CD4-positive, alpha-beta memory T cell (primary cell): ENCODE measurements around the gene TAOK2. TPM values are rescaled to one million over a fixed set of nuclear protein-coding genes. Genes with fewer than 3 reads are reported as not detected.

Experiments
- CTCF ChIA-PET: fragments of 350-600 bp; sonication (Branson Sonifier 250); formaldehyde crosslinking; loops from one replicate; lab custom pipeline; 2021; ENCODE audit warnings: inconsistent platforms; ENCODE audit not compliant: partially characterized antibody; lab: Charles Lee
- POLR2A ChIA-PET: fragments of 350-600 bp; sonication (Branson Sonifier 250); formaldehyde crosslinking; loops from one replicate; lab custom pipeline; 2021; ENCODE audit not compliant: partially characterized antibody; lab: Charles Lee
- DNase-seq, 5 donors: peaks; one replicate each; pipeline versions ENCODE4 v3.0.0 to v3.0.0-alpha.2; 2020 to 2022; ENCODE audit warnings: mixed read lengths in 1 of 5
- H3K27ac ChIP-seq: one replicate; pipeline ENCODE4 v1.7.0; 2013; ENCODE audit warnings: low read depth, low read length
- H3K27me3 ChIP-seq: 2 replicates; pipeline ENCODE4 v1.7.0; 2013; ENCODE audit warnings: mild to moderate bottlenecking, low read length, moderate library complexity; ENCODE audit not compliant: insufficient read depth
- H3K36me3 ChIP-seq: 2 replicates; pipeline ENCODE4 v1.7.0; 2013; ENCODE audit warnings: mild to moderate bottlenecking, low read length, moderate library complexity; ENCODE audit not compliant: insufficient read depth
- H3K4me1 ChIP-seq: 2 replicates; pipeline ENCODE4 v1.7.0; 2013; ENCODE audit warnings: mild to moderate bottlenecking, low read length, moderate library complexity; ENCODE audit not compliant: insufficient read depth
- H3K4me3 ChIP-seq, 2 donors: one replicate each; pipeline ENCODE4 v1.7.0; 2013; ENCODE audit warnings: low read length in 2 of 2, mild to moderate bottlenecking in 1 of 2
- H3K9me3 ChIP-seq, 2 donors: one replicate each; pipeline ENCODE4 v1.7.0; 2013; ENCODE audit warnings: low read length in 2 of 2, control low read depth in 1 of 2; ENCODE audit not compliant: control insufficient read depth in 1 of 2
- H3K27ac Mint-ChIP-seq, 7 donors: one replicate each; pipeline ENCODE4 v1.8.0; 2020 to 2021; ENCODE audit warnings: mixed read lengths in 7 of 7, mild to moderate bottlenecking in 6 of 7, inconsistent platforms in 3 of 7, moderate library complexity in 3 of 7
- H3K27me3 Mint-ChIP-seq, 2 donors: one replicate each; pipeline ENCODE4 v1.8.0; 2020 to 2021; ENCODE audit warnings: mixed read lengths in 2 of 2
- H3K36me3 Mint-ChIP-seq, 2 donors: one replicate each; pipeline ENCODE4 v1.8.0; 2020 to 2021; ENCODE audit warnings: mixed read lengths in 2 of 2, inconsistent platforms in 1 of 2, mild to moderate bottlenecking in 1 of 2
- H3K4me1 Mint-ChIP-seq, 4 donors: one replicate each; pipeline ENCODE4 v1.8.0; 2020 to 2021; ENCODE audit warnings: mixed read lengths in 4 of 4, mild to moderate bottlenecking in 1 of 4
- H3K4me3 Mint-ChIP-seq, 8 donors: one replicate each; pipeline ENCODE4 v1.8.0; 2020 to 2021; ENCODE audit warnings: mixed read lengths in 8 of 8, mild to moderate bottlenecking in 7 of 8, moderate library complexity in 6 of 8, inconsistent platforms in 3 of 8
- H3K9me3 Mint-ChIP-seq, 8 donors: one replicate each; pipeline ENCODE4 v1.8.0; 2020 to 2021; ENCODE audit warnings: mixed read lengths in 8 of 8, mild to moderate bottlenecking in 5 of 8, inconsistent platforms in 3 of 8, moderate library complexity in 1 of 8
- intact Hi-C: fragments of 100-400 bp; cut with micrococcal nuclease; formaldehyde crosslinking; loops from one replicate; pipeline ENCODE4 v1.15.1; 2023
- polyA plus RNA-seq, 2 donors: library from polyadenylated mRNA; unstranded; fragments of 300-500 nt; fragmentation: Illumina TruSeq; gene quantifications; one replicate each; pipeline ENCODE4 v1.2.3, GENCODE V29; 2021
- total RNA-seq, 2 experiments: library from RNA; stranded (reverse); gene quantifications; one replicate each; pipeline ENCODE4 v1.2.3, GENCODE V29; 2021

The TAOK2 gene
- total and polyA plus RNA-seq, 4 experiments from 2014 or later, result 1.7 to 56.0 (median 31.0) TPM

GRCh38 chr16:29975134-29975538 lies 1.5 kb downstream of the TAOK2 start:
- no peaks in the 10 kb centered on the region for H3K27me3 Mint-ChIP-seq
- peak overlapping the region; percentile 82 to 97 (median 93) for H3K4me3 Mint-ChIP-seq
- H3K36me3 Mint-ChIP-seq, result peaks cover 12 to 38% of the 10 kb centered on the region in 2 donors
- H3K27ac Mint-ChIP-seq, result peak overlapping the region; percentile 77 to 96 (median 94)
- Histone ChIP-seq H3K4me3 (peak overlapping the region; percentile 18 to 87), H3K36me3 (peaks cover 31% of the 10 kb centered on the region), H3K27me3 (no peaks in the 10 kb centered on the region), H3K9me3 (no peaks in the 10 kb centered on the region), H3K4me1 (peaks cover 36% of the 10 kb centered on the region), H3K27ac (peak overlapping the region; percentile 86)
- POLR2A ChIA-PET, result interaction anchor here (0.9 to 6.0 kb wide), 8 partner anchors 12 to 274 kb away, joined by 3 to 113 read pairs (median 9); partner anchors contain the start of genes ASPHD1, HIRIP3, INO80E and KCTD13
- peaks cover 20 to 49% (median 34%) of the 10 kb centered on the region in 4 donors for H3K4me1 Mint-ChIP-seq
- H3K9me3 Mint-ChIP-seq, result no peaks in the 10 kb centered on the region
- no peak for DNase-seq
- intact Hi-C loops, result no loop called here
- CTCF ChIA-PET, result interaction anchor here (0.9 to 3.8 kb wide), 7 partner anchors 13 to 111 kb away, joined by 3 to 29 read pairs (median 3); partner anchors contain the start of genes CDIPT, HIRIP3 and TMEM219

GRCh38 chr16:29975811-29976511 lies 2.3 kb downstream of the TAOK2 start:
- intact Hi-C loops, result no loop called here
- H3K36me3 ChIP-seq, result peaks cover 39% of the 10 kb centered on the region
- H3K27me3 ChIP-seq, result no peaks in the 10 kb centered on the region
- POLR2A ChIA-PET, result interaction anchor here (0.9 to 6.0 kb wide), 7 partner anchors 12 to 275 kb away, joined by 3 to 113 read pairs (median 14); partner anchors contain the start of genes ASPHD1, HIRIP3, INO80E and KCTD13
- H3K27ac Mint-ChIP-seq, result peak overlapping the region; percentile 77 to 96 (median 94)
- DNase-seq, result no peak
- H3K4me1 Mint-ChIP-seq, result peaks cover 20 to 49% (median 34%) of the 10 kb centered on the region in 4 donors
- H3K9me3 Mint-ChIP-seq, result no peaks in the 10 kb centered on the region
- H3K36me3 Mint-ChIP-seq, result peaks cover 17 to 44% of the 10 kb centered on the region in 2 donors
- CTCF ChIA-PET, result interaction anchor here (1.1 to 1.6 kb wide), 4 partner anchors 13 to 127 kb away, joined by 3 read pairs; no protein-coding TSS in a partner anchor
- no peaks in the 10 kb centered on the region for H3K9me3 ChIP-seq
- peak overlapping the region; percentile 22 to 94 (median 86) for H3K4me3 Mint-ChIP-seq
- H3K27me3 Mint-ChIP-seq, result no peaks in the 10 kb centered on the region
- H3K27ac ChIP-seq, result peak overlapping the region; percentile 86
- H3K4me3 ChIP-seq, result peak overlapping the region in 1 of 2 donors; percentile 87
- peaks cover 36% of the 10 kb centered on the region for H3K4me1 ChIP-seq

GRCh38 chr16:29977063-29977825 lies 3.6 kb downstream of the TAOK2 start:
- peaks cover 36% of the 10 kb centered on the region for H3K4me1 ChIP-seq
- DNase-seq, result no peak
- H3K4me1 Mint-ChIP-seq, result peaks cover 20 to 49% (median 34%) of the 10 kb centered on the region in 4 donors
- H3K27ac ChIP-seq, result no peak overlapping the region
- no peaks in the 10 kb centered on the region for H3K9me3 Mint-ChIP-seq
- no peaks in the 10 kb centered on the region for H3K27me3 Mint-ChIP-seq
- no peaks in the 10 kb centered on the region for H3K9me3 ChIP-seq
- H3K4me3 ChIP-seq, result no peak overlapping the region
- CTCF ChIA-PET, result interaction anchor here (1.0 to 1.6 kb wide), 2 partner anchors 76 to 128 kb away, joined by 3 read pairs; no protein-coding TSS in a partner anchor
- H3K4me3 Mint-ChIP-seq, result peak overlapping the region in 2 of 8 donors; percentile 26 to 36
- no peaks in the 10 kb centered on the region for H3K27me3 ChIP-seq
- intact Hi-C loops, result no loop called here
- peak overlapping the region; percentile 46 to 96 (median 77) for H3K27ac Mint-ChIP-seq
- POLR2A ChIA-PET, result interaction anchor here (1.2 to 6.0 kb wide), 2 partner anchors 16 to 51 kb away, joined by 5 to 113 read pairs; partner anchors contain the start of genes KCTD13 and TMEM219
- H3K36me3 Mint-ChIP-seq, result peaks cover 19 to 53% of the 10 kb centered on the region in 2 donors
- peaks cover 52% of the 10 kb centered on the region for H3K36me3 ChIP-seq

GRCh38 chr16:29978081-29978480 lies 4.4 kb downstream of the TAOK2 start:
- Histone ChIP-seq H3K4me1 (peaks cover 34% of the 10 kb centered on the region), H3K27me3 (no peaks in the 10 kb centered on the region), H3K36me3 (peaks cover 60% of the 10 kb centered on the region), H3K9me3 (no peaks in the 10 kb centered on the region), H3K27ac (no peak overlapping the region), H3K4me3 (no peak overlapping the region)
- POLR2A ChIA-PET, result interaction anchor here (1.2 to 6.0 kb wide), 2 partner anchors 17 to 52 kb away, joined by 5 to 113 read pairs; partner anchors contain the start of genes KCTD13 and TMEM219
- peak overlapping the region in 3 of 7 donors; percentile 0 to 71 (median 70) for H3K27ac Mint-ChIP-seq
- H3K9me3 Mint-ChIP-seq, result no peaks in the 10 kb centered on the region
- H3K4me1 Mint-ChIP-seq, result peaks cover 19 to 46% (median 31%) of the 10 kb centered on the region in 4 donors
- CTCF ChIA-PET, result interaction anchor here (1.0 kb wide), 1 partner anchor 11 kb away, joined by 3 read pairs; no protein-coding TSS in a partner anchor
- no peak for DNase-seq
- no peaks in the 10 kb centered on the region for H3K27me3 Mint-ChIP-seq
- intact Hi-C loops, result no loop called here
- H3K36me3 Mint-ChIP-seq, result peaks cover 19 to 59% of the 10 kb centered on the region in 2 donors
- H3K4me3 Mint-ChIP-seq, result no peak overlapping the region

- Histone ChIP-seq H3K36me3 (peaks cover 67% of the 10 kb centered on the region), H3K27me3 (no peaks in the 10 kb centered on the region), H3K4me3 (no peak overlapping the region), H3K9me3 (no peaks in the 10 kb centered on the region), H3K4me1 (peaks cover 33% of the 10 kb centered on the region), H3K27ac (no peak overlapping the region)
- ChIA-PET POLR2A (interaction anchor here (1.3 kb wide), 1 partner anchor 17 kb away, joined by 4 read pairs; the partner anchor contains the start of gene TMEM219), CTCF (interaction anchor here (1.0 kb wide), 1 partner anchor 10 kb away, joined by 3 read pairs; no protein-coding TSS in a partner anchor)
- Mint-ChIP-seq H3K27ac (peak overlapping the region in 2 of 7 donors; percentile 0 to 57), H3K4me3 (no peak overlapping the region), H3K9me3 (no peaks in the 10 kb centered on the region), H3K4me1 (peaks cover 17 to 40% (median 26%) of the 10 kb centered on the region in 4 donors), H3K27me3 (no peaks in the 10 kb centered on the region), H3K36me3 (peaks cover 24 to 61% of the 10 kb centered on the region in 2 donors)
- DNase-seq, result no peak
- intact Hi-C loops, result no loop called here
Measured at GRCh38 chr16:29978564-29979270, 5.0 kb downstream of the TAOK2 start.

- ChIA-PET POLR2A (no interaction called here), CTCF (interaction anchor here (1.7 kb wide), 1 partner anchor 10 kb away, joined by 4 read pairs; no protein-coding TSS in a partner anchor)
- no peak for DNase-seq
- peak overlapping the region in 3 of 7 donors; percentile 12 to 25 (median 22) for H3K27ac Mint-ChIP-seq
- no peak overlapping the region for H3K4me3 ChIP-seq
- H3K27ac ChIP-seq, result no peak overlapping the region
- H3K36me3 ChIP-seq, result peaks cover 91% of the 10 kb centered on the region
- H3K27me3 ChIP-seq, result no peaks in the 10 kb centered on the region
- no peaks in the 10 kb centered on the region for H3K9me3 ChIP-seq
- intact Hi-C loops, result no loop called here
- H3K36me3 Mint-ChIP-seq, result peaks cover 46 to 82% of the 10 kb centered on the region in 2 donors
- no peak overlapping the region for H3K4me3 Mint-ChIP-seq
- H3K27me3 Mint-ChIP-seq, result no peaks in the 10 kb centered on the region
- H3K4me1 Mint-ChIP-seq, result peaks cover 0 to 1% (median 0%) of the 10 kb centered on the region in 4 donors
- no peaks in the 10 kb centered on the region for H3K4me1 ChIP-seq
- H3K9me3 Mint-ChIP-seq, result no peaks in the 10 kb centered on the region
Measured at GRCh38 chr16:29982560-29983419, 9.1 kb downstream of the TAOK2 start.
